SK-N-SH treated with all-trans-retinoic acid at 6 μM for 48 hours (cell line): Measurements from ENCODE around the gene SLC25A29.
"Not testable (repeated sequence)": the region's sequence is repeated elsewhere in the genome, so short reads cannot be mapped to it uniquely, and the experiment has no call there.

Experiments
- ARNTL ChIP-seq: fragments of 450-650 bp; formaldehyde crosslinking; IDR thresholded peaks from 2 replicates; pipeline ENCODE4 v1.5.0; 2020; ENCODE audit warnings: low read depth, mild to moderate bottlenecking, moderate library complexity, borderline replicate concordance
- RARB ChIP-seq: fragments of 250-450 bp; sonication (Bioruptor Pico); IDR thresholded peaks from 2 replicates; pipeline ENCODE4 v1.8.0; 2021; ENCODE audit warnings: mild to moderate bottlenecking, moderate library complexity
- ZNF8 ChIP-seq: fragments of 450-650 bp; formaldehyde crosslinking; IDR thresholded peaks from 2 replicates; pipeline ENCODE4 v1.5.0; 2020; ENCODE audit warnings: mild to moderate bottlenecking, moderate library complexity

- TF ChIP-seq RARB (CRISPR knock-in tag); ZNF8; ARNTL (CRISPR knock-in tag): not testable (repeated sequence)
Measured at GRCh38 chr14:100287998-100288295, 18.3 kb downstream of the SLC25A29 start.
